C4-2B (cell line): ENCODE results near the gene RRH.

Source experiments
- ZFX ChIP-seq: fragments of 450-650 bp; IDR thresholded peaks from 2 replicates; pipeline ENCODE4 v1.6.1; 2017
- TF ChIP-seq, protein P1 (sequence below): fragments of 450-650 bp; conservative IDR thresholded peaks from 2 replicates; pipeline ENCODE4 v1.5.1; 2017; ENCODE audit warnings: mild to moderate bottlenecking

DNA sequence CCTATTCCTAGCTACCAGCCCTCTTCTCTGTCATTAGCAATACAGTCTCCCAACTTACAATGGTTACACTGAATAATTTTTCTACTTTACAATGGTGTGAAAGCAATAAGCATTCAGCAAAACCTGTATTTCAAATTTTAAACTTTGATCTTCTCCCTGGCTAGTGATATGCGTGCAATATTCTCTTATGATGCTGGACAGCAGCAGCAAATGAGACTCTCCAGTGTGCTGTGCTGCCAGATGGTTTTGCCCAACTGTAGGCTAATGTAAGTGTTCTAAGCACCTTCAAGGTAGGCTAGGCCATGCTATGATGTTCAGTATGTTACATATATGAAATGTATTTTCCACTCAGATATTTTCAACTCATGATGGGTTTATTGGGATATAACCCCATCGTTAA is 18.1 kb upstream of the RRH start:
- TF ChIP-seq, protein P1, sequence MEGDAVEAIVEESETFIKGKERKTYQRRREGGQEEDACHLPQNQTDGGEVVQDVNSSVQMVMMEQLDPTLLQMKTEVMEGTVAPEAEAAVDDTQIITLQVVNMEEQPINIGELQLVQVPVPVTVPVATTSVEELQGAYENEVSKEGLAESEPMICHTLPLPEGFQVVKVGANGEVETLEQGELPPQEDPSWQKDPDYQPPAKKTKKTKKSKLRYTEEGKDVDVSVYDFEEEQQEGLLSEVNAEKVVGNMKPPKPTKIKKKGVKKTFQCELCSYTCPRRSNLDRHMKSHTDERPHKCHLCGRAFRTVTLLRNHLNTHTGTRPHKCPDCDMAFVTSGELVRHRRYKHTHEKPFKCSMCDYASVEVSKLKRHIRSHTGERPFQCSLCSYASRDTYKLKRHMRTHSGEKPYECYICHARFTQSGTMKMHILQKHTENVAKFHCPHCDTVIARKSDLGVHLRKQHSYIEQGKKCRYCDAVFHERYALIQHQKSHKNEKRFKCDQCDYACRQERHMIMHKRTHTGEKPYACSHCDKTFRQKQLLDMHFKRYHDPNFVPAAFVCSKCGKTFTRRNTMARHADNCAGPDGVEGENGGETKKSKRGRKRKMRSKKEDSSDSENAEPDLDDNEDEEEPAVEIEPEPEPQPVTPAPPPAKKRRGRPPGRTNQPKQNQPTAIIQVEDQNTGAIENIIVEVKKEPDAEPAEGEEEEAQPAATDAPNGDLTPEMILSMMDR, result no peak
- TF ChIP-seq ZFX, result no peak
